PFSK-1 (cell line): ENCODE data around the gene KTN1.

ENCODE experiments used
- FOXP2 ChIP-seq: optimal IDR thresholded peaks from 2 replicates; pipeline ENCODE3; 2011; ENCODE audit warnings: borderline replicate concordance, control low read depth, inconsistent platforms; ENCODE audit not compliant: insufficient read depth; ENCODE audit errors: extremely low read length, extremely low read depth
- POLR2AphosphoS5 ChIP-seq: IDR thresholded peaks from 2 replicates; pipeline ENCODE4 v1.6.1; 2012; ENCODE audit warnings: low read depth, mild to moderate bottlenecking, control low read depth, low read length, moderate library complexity
- SIN3A ChIP-seq: IDR thresholded peaks from 2 replicates; pipeline ENCODE4 v1.6.1; 2012; ENCODE audit warnings: mild to moderate bottlenecking, low read length, moderate library complexity, borderline replicate concordance; ENCODE audit not compliant: insufficient read depth
- TAF1 ChIP-seq: IDR thresholded peaks from 2 replicates; pipeline ENCODE4 v1.6.1; 2012; ENCODE audit warnings: low read length, control low read depth, borderline replicate concordance; ENCODE audit not compliant: insufficient read depth
- TF ChIP-seq, protein P1 (sequence below), 2 experiments: IDR thresholded peaks; 2 replicates each; pipeline versions ENCODE4 v1.6.1 to v1.8.0; 2011 to 2012; ENCODE audit warnings: low read depth in 2 of 2, low read length in 2 of 2, control low read depth in 1 of 2, inconsistent platforms in 1 of 2, mild to moderate bottlenecking in 1 of 2, moderate library complexity in 1 of 2; ENCODE audit not compliant: insufficient read depth in 1 of 2

The KTN1 gene

DNA sequence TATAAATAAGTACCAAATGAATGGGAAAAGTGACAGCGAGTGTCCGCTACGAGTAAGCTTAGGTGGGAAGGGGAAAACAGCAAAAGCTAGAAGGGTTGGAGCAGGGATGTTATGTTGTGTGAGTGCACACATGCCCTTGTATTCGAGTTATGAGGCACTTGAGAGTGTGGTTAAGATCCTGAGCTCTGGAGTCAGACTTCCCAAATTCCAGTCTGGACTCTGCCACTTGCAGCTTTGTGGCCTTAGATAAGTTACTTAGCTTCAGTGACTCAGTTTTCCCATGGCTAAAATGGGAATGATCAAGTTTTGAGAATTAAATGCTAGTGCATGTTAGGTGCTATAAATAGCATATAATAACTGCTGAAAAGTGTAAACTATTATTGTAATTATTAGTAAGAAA is 44.9 kb downstream of the KTN1 start:
- TF ChIP-seq SIN3A (no peak), FOXP2 (no peak), TAF1 (no peak), POLR2AphosphoS5 (no peak)
- TF ChIP-seq, protein P1, sequence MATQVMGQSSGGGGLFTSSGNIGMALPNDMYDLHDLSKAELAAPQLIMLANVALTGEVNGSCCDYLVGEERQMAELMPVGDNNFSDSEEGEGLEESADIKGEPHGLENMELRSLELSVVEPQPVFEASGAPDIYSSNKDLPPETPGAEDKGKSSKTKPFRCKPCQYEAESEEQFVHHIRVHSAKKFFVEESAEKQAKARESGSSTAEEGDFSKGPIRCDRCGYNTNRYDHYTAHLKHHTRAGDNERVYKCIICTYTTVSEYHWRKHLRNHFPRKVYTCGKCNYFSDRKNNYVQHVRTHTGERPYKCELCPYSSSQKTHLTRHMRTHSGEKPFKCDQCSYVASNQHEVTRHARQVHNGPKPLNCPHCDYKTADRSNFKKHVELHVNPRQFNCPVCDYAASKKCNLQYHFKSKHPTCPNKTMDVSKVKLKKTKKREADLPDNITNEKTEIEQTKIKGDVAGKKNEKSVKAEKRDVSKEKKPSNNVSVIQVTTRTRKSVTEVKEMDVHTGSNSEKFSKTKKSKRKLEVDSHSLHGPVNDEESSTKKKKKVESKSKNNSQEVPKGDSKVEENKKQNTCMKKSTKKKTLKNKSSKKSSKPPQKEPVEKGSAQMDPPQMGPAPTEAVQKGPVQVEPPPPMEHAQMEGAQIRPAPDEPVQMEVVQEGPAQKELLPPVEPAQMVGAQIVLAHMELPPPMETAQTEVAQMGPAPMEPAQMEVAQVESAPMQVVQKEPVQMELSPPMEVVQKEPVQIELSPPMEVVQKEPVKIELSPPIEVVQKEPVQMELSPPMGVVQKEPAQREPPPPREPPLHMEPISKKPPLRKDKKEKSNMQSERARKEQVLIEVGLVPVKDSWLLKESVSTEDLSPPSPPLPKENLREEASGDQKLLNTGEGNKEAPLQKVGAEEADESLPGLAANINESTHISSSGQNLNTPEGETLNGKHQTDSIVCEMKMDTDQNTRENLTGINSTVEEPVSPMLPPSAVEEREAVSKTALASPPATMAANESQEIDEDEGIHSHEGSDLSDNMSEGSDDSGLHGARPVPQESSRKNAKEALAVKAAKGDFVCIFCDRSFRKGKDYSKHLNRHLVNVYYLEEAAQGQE (IDR thresholded peaks at IDR 0.05; ENCODE audit: insufficient read depth in 1 of 2, low read depth in 2 of 2, low read length in 2 of 2), result no peak

- TF ChIP-seq SIN3A, result no peak
- TF ChIP-seq TAF1, result no peak
- TF ChIP-seq POLR2AphosphoS5, result no peak
- TF ChIP-seq FOXP2, result no peak
- TF ChIP-seq, protein P1 (IDR thresholded peaks at IDR 0.05; ENCODE audit: insufficient read depth in 1 of 2, low read depth in 2 of 2, low read length in 2 of 2), result no peak
Observed at GRCh38 chr14:55625481-55625880, 45.5 kb downstream of the KTN1 start.

GRCh38 chr14:55626131-55626530 is 46.1 kb downstream of the KTN1 start:
- TF ChIP-seq FOXP2 (no peak), POLR2AphosphoS5 (no peak), SIN3A (no peak), TAF1 (no peak)
- TF ChIP-seq, protein P1 (IDR thresholded peaks at IDR 0.05; ENCODE audit: insufficient read depth in 1 of 2, low read depth in 2 of 2, low read length in 2 of 2), result no peak

GRCh38 chr14:55628426-55628825 is 48.4 kb downstream of the KTN1 start:
- no peak for TF ChIP-seq POLR2AphosphoS5
- TF ChIP-seq FOXP2, result no peak
- TF ChIP-seq, protein P1 (IDR thresholded peaks at IDR 0.05; ENCODE audit: insufficient read depth in 1 of 2, low read depth in 2 of 2, low read length in 2 of 2), result no peak
- TF ChIP-seq SIN3A, result no peak
- no peak for TF ChIP-seq TAF1

- TF ChIP-seq FOXP2, result no peak
- no peak for TF ChIP-seq TAF1
- TF ChIP-seq SIN3A, result no peak
- TF ChIP-seq, protein P1 (IDR thresholded peaks at IDR 0.05; ENCODE audit: insufficient read depth in 1 of 2, low read depth in 2 of 2, low read length in 2 of 2), result no peak
- TF ChIP-seq POLR2AphosphoS5, result no peak
Observed at GRCh38 chr14:55638665-55639064, 58.7 kb downstream of the KTN1 start.
